Limb (tissue), 2 donors: ENCODE measurements around the gene PGBD2.
"Not testable (repeated sequence)": the region's sequence is repeated elsewhere in the genome, so short reads cannot be mapped to it uniquely, and the experiment has no call there.

Source experiments
- DNase-seq, 2 donors: peaks; one replicate each; pipeline ENCODE4 v3.0.0-alpha.2; 2016; ENCODE audit errors: extremely low spot score in 2 of 2

Gene PGBD2

DNA sequence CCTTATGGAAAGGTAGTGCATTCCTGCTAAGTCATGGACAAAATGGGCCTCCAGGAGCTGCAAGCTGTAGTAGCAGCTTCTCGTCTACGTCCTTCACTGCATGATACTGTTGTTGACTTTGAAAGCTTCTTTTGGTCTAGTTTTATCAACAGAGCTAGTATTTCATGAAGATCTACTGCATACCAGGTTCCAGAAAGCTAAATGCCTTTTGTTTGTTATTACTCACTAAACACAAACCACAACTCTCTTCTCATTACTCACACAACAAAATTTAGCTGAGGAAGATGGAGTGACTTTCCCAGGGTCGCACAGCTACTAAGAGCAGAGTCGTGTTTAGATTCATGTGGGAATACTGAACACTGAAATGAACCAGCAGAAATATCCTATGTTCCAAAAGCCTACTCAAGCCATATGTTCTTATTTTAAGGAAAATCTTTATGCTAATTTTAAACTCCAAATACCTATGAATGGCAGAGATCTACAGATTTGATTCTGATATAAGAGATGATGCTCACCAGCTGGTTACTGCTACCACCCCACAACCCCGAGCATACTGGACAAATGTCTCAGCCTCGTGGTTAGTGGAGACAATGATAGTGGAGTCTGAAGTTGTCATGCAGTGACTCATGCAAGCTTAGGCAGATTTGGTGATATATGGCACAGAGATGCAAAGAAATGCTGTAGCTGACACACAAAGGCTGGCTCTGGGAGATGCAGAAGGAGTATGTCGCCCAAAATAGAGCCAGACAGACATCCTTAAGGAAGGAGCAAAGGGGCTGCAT lies 20.6 kb downstream of the PGBD2 start:
- no peak for DNase-seq

DNA sequence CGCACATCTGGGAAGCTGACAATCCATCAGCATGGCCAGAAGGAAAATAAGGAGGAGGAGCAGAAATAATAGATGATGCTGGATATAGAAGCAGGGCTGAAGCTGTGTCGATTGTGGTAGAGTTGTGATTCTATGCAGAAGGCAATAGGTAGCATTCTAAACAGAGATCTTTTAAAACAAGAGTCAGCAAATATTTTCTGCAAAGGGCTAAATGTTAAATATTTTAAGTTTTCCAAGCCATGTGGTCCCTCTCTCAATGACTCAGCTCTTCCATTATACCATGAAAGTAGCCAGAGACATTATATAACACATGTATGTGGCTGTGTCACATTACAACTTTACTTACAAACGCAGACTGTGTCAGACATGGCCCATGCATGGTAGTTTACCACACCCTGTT lies 21.2 kb downstream of the PGBD2 start:
- not testable (repeated sequence) for DNase-seq

GRCh38 chr1:248928122-248928521 lies 22.1 kb downstream of the PGBD2 start:
- not testable (repeated sequence) for DNase-seq

DNA sequence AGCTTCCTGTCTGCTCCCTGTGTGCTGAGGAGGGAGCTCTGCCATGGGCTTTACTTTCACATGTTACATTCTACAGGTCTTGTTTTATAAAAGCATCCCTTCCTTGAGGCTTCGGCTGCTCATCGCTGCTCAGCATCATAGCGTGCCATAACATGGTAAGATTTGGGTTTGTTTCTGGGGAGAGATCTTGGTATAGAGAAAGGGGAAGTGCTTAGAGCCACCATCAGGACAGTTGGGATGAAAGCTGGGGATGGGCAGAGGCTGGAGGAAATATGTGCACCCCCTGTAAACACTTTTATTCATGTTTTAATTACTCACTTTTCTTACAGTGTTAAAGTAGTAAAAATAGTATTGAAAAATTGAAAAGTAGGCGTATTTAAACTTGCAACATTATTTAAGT lies 24.0 kb downstream of the PGBD2 start:
- DNase-seq = not testable (repeated sequence)

- DNase-seq = not testable (repeated sequence)
Measured at GRCh38 chr1:248938173-248938809, 32.3 kb downstream of the PGBD2 start.

DNA sequence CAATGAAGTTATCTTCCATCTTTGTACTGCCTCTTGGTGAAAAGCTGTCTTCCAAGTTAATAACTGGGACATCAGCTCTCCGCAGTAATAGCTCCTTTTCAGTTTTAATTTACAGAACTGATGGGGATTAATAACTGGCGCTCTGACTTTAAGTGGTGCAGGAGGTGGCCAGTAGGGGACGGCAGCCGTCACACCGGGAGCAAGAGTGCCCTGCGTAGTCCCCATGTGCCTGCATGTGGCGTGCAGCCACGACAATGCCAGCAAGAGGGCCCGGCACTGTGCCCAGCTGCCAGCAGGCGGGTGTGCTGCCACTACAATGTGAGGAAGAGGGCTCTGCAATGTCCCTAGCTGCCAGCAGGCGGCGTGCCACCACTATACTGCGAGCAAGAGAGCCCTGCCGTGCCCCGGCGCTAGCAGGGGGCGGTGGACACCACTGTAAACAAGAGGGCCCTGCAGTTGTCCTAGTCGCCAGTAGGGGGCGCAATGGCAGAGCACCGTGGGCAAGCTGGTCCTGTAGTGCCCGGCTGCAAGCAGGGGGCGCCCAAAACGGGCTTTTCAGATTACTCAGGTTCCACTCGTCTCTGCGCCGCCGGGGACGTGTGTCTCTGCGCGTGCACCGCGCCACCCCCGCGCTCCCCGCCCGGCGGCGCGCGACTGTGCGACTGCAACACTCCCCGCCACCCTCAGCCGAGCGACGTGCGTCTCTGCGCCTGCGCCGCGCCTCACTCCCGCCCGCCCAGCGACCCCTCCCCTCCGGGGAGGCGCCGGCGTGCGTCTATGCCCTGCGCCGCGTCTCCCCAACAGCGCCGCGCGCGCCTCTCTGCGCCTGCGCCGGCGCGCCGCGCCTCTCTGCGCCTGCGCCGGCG lies 38.3 kb downstream of the PGBD2 start:
- DNase-seq = not testable (repeated sequence)

GRCh38 chr1:248945000-248945423 lies 39.0 kb downstream of the PGBD2 start:
- not testable (repeated sequence) for DNase-seq

DNA sequence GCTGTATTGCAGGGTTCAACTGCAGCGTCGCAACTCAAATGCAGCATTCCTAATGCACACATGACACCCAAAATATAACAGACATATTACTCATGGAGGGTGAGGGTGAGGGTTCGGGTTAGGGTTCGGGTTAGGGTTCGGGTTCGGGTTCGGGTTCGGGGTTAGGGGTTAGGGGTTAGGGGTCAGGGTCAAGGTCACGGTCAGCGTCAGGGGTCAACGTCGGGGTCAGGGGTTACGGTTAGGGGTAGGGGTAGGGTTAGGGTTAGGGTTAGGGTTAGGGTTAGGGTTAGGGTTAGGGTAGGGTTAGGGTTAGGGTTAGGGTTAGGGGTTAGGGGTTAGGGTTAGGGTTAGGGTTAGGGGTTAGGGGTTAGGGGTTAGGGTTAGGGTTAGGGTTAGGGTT lies 39.4 kb downstream of the PGBD2 start:
- DNase-seq = peak in 1 of 2 donors; percentile 75

GRCh38 chr1:248945856-248946416 lies 39.9 kb downstream of the PGBD2 start:
- DNase-seq = not testable (repeated sequence)
